Activated CD8-positive, alpha-beta T cell treated with anti-CD3 and anti-CD28 coated beads, Interleukin-2, amount 10 ng/mL, durations not matched to agents 7 days and 5 days (primary cell): ENCODE data around the gene CADM4. TPM values are rescaled to one million over a fixed set of nuclear protein-coding genes. Genes with fewer than 3 reads are reported as not detected.
"Not testable (repeated sequence)": the region's sequence is repeated elsewhere in the genome, so short reads cannot be mapped to it uniquely, and the experiment has no call there.

Source experiments
- ATAC-seq: fragments of 150-1000 bp; cut with Tn5 transposase; one replicate; pipeline ENCODE4 v1.10.0; 2021; ENCODE audit warnings: moderate library complexity
- CTCF ChIA-PET: fragments of 350-600 bp; sonication (Branson Sonifier 250); formaldehyde crosslinking; loops from one replicate; lab custom pipeline; 2021; ENCODE audit warnings: antibody characterized with exemption; lab: Charles Lee
- POLR2A ChIA-PET: fragments of 350-600 bp; sonication (Branson Sonifier 250); formaldehyde crosslinking; loops from one replicate; lab custom pipeline; 2021; ENCODE audit warnings: antibody characterized with exemption; lab: Charles Lee
- DNase-seq: peaks from one replicate; pipeline ENCODE4 v3.0.0-alpha.2; 2020
- H3K27ac Mint-ChIP-seq: one replicate; pipeline ENCODE4 v1.8.0; 2021; ENCODE audit warnings: mild to moderate bottlenecking, mixed read lengths
- H3K27me3 Mint-ChIP-seq: one replicate; pipeline ENCODE4 v1.8.0; 2021; ENCODE audit warnings: low read depth, mixed read lengths
- H3K36me3 Mint-ChIP-seq: one replicate; pipeline ENCODE4 v1.8.0; 2021; ENCODE audit warnings: low read depth, mixed read lengths
- H3K4me1 Mint-ChIP-seq: one replicate; pipeline ENCODE4 v1.8.0; 2021; ENCODE audit warnings: low read depth, mixed read lengths
- H3K4me3 Mint-ChIP-seq: one replicate; pipeline ENCODE4 v1.8.0; 2021; ENCODE audit warnings: mild to moderate bottlenecking, mixed read lengths
- H3K9me3 Mint-ChIP-seq: one replicate; pipeline ENCODE4 v1.8.0; 2022; ENCODE audit warnings: mixed read lengths; ENCODE audit not compliant: insufficient read depth
- total RNA-seq, 2 experiments: library from RNA; stranded (reverse); gene quantifications; one replicate each; pipeline ENCODE4 v1.2.3, GENCODE V29; 2021

CADM4 gene
- total RNA-seq, 2 experiments from 2014 or later, result 0.10 to 0.40 TPM

- ChIA-PET CTCF (interaction anchor here (0.7 to 1.4 kb wide), 2 partner anchors 11 to 23 kb away, joined by 4 read pairs; no protein-coding TSS in a partner anchor), POLR2A (interaction anchor here (0.8 to 1.7 kb wide), 2 partner anchors 14 to 24 kb away, joined by 3 to 5 read pairs; no protein-coding TSS in a partner anchor)
- no peak for ATAC-seq
- Mint-ChIP-seq H3K9me3 (no peaks in the 10 kb centered on the region), H3K36me3 (peaks cover 6% of the 10 kb centered on the region), H3K4me1 (peaks cover 17% of the 10 kb centered on the region), H3K27me3 (peaks cover 44% of the 10 kb centered on the region), H3K27ac (no peak overlapping the region), H3K4me3 (no peak overlapping the region)
- no peak for DNase-seq
Observed at GRCh38 chr19:43642531-43642930, 2.9 kb upstream of the CADM4 start.

- Mint-ChIP-seq H3K4me3 (peak overlapping the region; percentile 7), H3K4me1 (peaks cover 17% of the 10 kb centered on the region), H3K27me3 (peaks cover 52% of the 10 kb centered on the region), H3K9me3 (no peaks in the 10 kb centered on the region), H3K36me3 (peaks cover 2% of the 10 kb centered on the region), H3K27ac (no peak overlapping the region)
- CTCF ChIA-PET, result interaction anchor here (0.8 to 1.4 kb wide), 2 partner anchors 11 to 24 kb away, joined by 3 to 4 read pairs; no protein-coding TSS in a partner anchor
- POLR2A ChIA-PET, result interaction anchor here (0.7 to 1.7 kb wide), 3 partner anchors 12 to 138 kb away, joined by 3 to 5 read pairs (median 3); no protein-coding TSS in a partner anchor
- DNase-seq (no peak), ATAC-seq (no peak)
Observed at GRCh38 chr19:43641333-43641732, 1.7 kb upstream of the CADM4 start.

DNA sequence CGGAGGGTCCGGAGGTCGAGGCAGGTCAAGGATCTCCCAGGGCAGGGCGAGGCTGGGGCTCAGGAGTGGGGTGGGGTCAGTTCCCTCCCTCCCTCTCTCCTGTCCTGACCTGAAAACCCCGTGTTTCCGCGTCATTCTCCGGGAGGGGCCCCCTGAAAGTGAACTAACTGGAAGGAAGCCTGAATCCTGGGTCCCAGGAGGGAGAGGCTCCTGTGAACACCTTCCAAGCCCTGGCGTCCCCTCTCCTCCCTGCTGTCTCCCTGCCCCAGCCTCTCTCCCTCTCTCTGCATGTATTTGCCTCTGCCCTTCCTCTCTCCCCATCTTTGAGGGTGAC is 741 bp upstream of the CADM4 start:
- Mint-ChIP-seq H3K36me3 (no peaks in the 10 kb centered on the region), H3K9me3 (no peaks in the 10 kb centered on the region), H3K27ac (no peak overlapping the region), H3K27me3 (peaks cover 55% of the 10 kb centered on the region), H3K4me3 (peak overlapping the region; percentile 70), H3K4me1 (peaks cover 17% of the 10 kb centered on the region)
- POLR2A ChIA-PET, result no interaction called here
- CTCF ChIA-PET, result no interaction called here
- ATAC-seq (no peak), DNase-seq (no peak)

DNA sequence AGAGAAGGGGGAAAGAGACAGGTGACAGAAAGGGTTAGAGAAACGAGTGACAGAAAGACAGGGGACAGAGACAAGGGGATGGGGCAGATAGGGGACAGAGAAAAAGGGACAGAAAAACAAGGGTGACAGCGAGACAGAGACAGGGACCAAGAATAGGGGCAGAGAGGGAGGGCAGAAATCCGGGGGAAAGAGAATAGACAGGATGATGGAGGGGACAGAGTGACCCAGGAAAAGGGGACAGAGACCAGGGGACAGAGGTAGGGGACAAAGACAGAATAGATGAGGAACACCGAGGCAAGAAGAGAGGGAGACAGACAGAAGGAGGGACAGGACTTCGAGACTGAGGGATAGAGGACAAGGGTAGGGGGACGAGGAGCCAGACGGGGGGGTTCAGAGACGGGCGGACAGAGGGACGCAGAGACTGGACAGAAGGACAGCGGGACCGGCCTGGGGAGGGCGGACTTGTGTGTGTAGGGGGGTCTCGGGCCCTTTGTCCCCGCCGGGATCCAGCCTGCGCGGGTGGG is 593 bp downstream of the CADM4 start:
- POLR2A ChIA-PET, result no interaction called here
- Mint-ChIP-seq H3K27ac (no peak overlapping the region), H3K27me3 (peaks cover 55% of the 10 kb centered on the region), H3K9me3 (no peaks in the 10 kb centered on the region), H3K36me3 (no peaks in the 10 kb centered on the region), H3K4me1 (peaks cover 17% of the 10 kb centered on the region), H3K4me3 (peak overlapping the region; percentile 57)
- CTCF ChIA-PET, result no interaction called here
- DNase-seq, result no peak
- ATAC-seq, result no peak

DNA sequence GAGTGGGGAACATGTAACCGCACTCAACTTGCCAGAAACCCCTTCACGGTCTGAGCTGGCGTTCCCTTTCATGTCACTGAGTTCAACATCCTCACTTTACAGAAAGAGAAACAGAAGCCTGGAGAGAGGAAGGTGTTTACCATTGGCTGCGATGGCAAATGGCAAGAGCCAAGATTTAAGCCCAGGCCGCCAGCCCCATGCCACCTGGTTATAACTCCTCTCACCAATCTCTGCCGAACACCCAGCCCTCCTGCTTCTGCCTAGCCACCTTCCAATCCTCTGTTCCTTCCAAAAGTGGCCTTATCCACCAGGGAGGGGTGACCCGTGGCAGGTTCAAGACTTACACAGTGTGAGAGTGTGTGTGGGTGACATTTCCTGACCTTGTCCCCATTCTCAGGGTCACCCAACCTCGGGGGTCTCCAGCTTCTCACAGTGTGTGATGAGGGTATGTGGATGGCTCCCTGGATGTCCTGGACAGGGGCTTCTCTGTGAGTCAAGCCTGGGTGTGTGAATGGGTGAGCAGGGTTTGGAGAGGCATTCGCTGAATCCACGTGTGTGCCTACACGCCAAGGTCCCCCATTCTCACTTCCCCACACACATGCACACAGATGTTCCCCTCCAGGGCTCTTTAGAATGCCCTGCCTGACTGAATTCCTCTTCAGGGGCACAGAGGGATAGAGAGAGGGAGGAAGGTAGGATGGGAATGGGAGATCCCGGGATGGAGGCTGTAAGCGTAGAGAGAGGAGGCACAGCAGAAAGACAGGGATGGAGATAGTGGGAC is 1.2 kb downstream of the CADM4 start:
- no peaks in the 10 kb centered on the region for H3K36me3 Mint-ChIP-seq

GRCh38 chr19:43636121-43636683 is 3.4 kb downstream of the CADM4 start:
- no peak for ATAC-seq
- CTCF ChIA-PET, result no interaction called here

More for the DNA sequence above, 1.2 kb downstream of the CADM4 start:
- no peak overlapping the region for H3K27ac Mint-ChIP-seq
- ChIA-PET POLR2A (no interaction called here), CTCF (interaction anchor here (0.6 kb wide), 1 partner anchor 191 kb away, joined by 3 read pairs; no protein-coding TSS in a partner anchor)
- H3K4me3 Mint-ChIP-seq, result peak overlapping the region; percentile 57
- DNase-seq (no peak), ATAC-seq (no peak)
- H3K4me1 Mint-ChIP-seq, result peaks cover 17% of the 10 kb centered on the region
- no peaks in the 10 kb centered on the region for H3K9me3 Mint-ChIP-seq
- H3K27me3 Mint-ChIP-seq, result peaks cover 54% of the 10 kb centered on the region

DNA sequence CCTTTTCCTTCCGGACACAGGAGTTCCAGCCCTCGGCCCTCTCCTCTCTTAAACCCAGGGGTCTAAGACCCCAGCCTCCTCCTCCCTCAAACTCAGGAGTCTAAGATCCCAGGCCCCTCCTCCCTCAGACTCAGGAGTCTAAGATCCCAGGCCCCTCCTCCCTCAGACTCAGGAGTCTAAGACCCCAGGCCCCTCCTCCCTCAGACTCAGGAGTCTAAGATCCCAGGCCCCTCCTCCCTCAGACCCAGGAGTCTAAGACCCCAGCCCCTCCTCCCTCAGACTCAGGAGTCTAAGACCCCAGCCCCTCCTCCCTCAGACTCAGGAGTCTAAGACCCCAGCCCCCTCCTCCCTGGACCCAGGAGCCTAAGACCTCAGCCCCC is 4.1 kb downstream of the CADM4 start:
- CTCF ChIA-PET, H3K36me3 Mint-ChIP-seq, POLR2A ChIA-PET, DNase-seq, ATAC-seq, H3K9me3 Mint-ChIP-seq, H3K4me3 Mint-ChIP-seq, H3K27ac Mint-ChIP-seq: not testable (repeated sequence)
- H3K27me3 Mint-ChIP-seq, result peaks cover 33% of the 10 kb centered on the region
- peaks cover 12% of the 10 kb centered on the region for H3K4me1 Mint-ChIP-seq

More at GRCh38 chr19:43636121-43636683, 3.4 kb downstream of the CADM4 start:
- no peaks in the 10 kb centered on the region for H3K9me3 Mint-ChIP-seq
- peaks cover 14% of the 10 kb centered on the region for H3K4me1 Mint-ChIP-seq
- H3K27ac Mint-ChIP-seq, result no peak overlapping the region
- no peak overlapping the region for H3K4me3 Mint-ChIP-seq
- H3K27me3 Mint-ChIP-seq, result peaks cover 38% of the 10 kb centered on the region
- POLR2A ChIA-PET, result no interaction called here
- DNase-seq, result no peak
- no peaks in the 10 kb centered on the region for H3K36me3 Mint-ChIP-seq

- Mint-ChIP-seq H3K27ac (no peak overlapping the region), H3K36me3 (no peaks in the 10 kb centered on the region), H3K4me3 (no peak overlapping the region), H3K4me1 (peaks cover 9% of the 10 kb centered on the region), H3K9me3 (no peaks in the 10 kb centered on the region), H3K27me3 (peaks cover 29% of the 10 kb centered on the region)
- ATAC-seq (no peak), DNase-seq (no peak)
- POLR2A ChIA-PET, result no interaction called here
- CTCF ChIA-PET, result interaction anchor here (0.7 kb wide), 1 partner anchor 1459 kb away, joined by 3 read pairs; no protein-coding TSS in a partner anchor
Observed at GRCh38 chr19:43634872-43635560, 4.6 kb downstream of the CADM4 start.

- Mint-ChIP-seq H3K4me1 (peaks cover 8% of the 10 kb centered on the region), H3K9me3 (no peaks in the 10 kb centered on the region), H3K27ac (no peak overlapping the region), H3K27me3 (peaks cover 27% of the 10 kb centered on the region), H3K36me3 (no peaks in the 10 kb centered on the region), H3K4me3 (no peak overlapping the region)
- CTCF ChIA-PET, result interaction anchor here (1.2 kb wide), 1 partner anchor 39 kb away, joined by 5 read pairs; the partner anchor contains the start of gene IRGQ
- DNase-seq, result no peak
- POLR2A ChIA-PET, result no interaction called here
- ATAC-seq, result no peak
Observed at GRCh38 chr19:43634506-43634871, 5.2 kb downstream of the CADM4 start.

- Mint-ChIP-seq H3K27ac (no peak overlapping the region), H3K4me3 (no peak overlapping the region), H3K4me1 (peaks cover 6% of the 10 kb centered on the region), H3K36me3 (no peaks in the 10 kb centered on the region), H3K27me3 (peaks cover 25% of the 10 kb centered on the region), H3K9me3 (no peaks in the 10 kb centered on the region)
- POLR2A ChIA-PET, result no interaction called here
- ATAC-seq, result no peak
- DNase-seq, result no peak
- CTCF ChIA-PET, result interaction anchor here (1.2 kb wide), 1 partner anchor 39 kb away, joined by 5 read pairs; the partner anchor contains the start of gene IRGQ
Observed at GRCh38 chr19:43634068-43634467, 5.6 kb downstream of the CADM4 start.

DNA sequence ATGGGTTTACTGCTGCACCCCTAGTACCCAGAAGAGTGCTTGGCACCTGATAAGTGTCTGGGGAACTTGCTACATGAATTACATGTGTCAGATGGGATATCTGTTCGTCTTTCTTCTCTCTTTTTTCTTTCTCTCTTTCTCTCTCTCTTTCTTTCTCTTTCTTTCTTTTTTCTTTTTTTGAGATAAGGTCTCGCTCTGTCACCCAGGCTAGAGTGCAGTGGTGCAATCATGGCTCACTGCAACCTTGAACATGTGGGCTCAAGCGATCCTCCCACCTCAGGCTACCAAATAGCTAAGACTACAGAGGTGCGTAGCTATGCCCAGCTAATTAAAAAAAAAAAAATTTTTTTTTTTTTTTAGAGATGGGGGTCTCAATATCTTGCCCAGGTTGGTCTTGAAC is 6.1 kb downstream of the CADM4 start:
- ChIA-PET CTCF (interaction anchor here (1.2 kb wide), 1 partner anchor 38 kb away, joined by 5 read pairs; the partner anchor contains the start of gene IRGQ), POLR2A (no interaction called here)
- peaks cover 22% of the 10 kb centered on the region for H3K27me3 Mint-ChIP-seq
- ATAC-seq (no peak), DNase-seq (no peak)
- no peak overlapping the region for H3K4me3 Mint-ChIP-seq
- H3K36me3 Mint-ChIP-seq, result no peaks in the 10 kb centered on the region
- H3K27ac Mint-ChIP-seq, result no peak overlapping the region
- no peaks in the 10 kb centered on the region for H3K9me3 Mint-ChIP-seq
- peaks cover under 1% of the 10 kb centered on the region for H3K4me1 Mint-ChIP-seq
